ENCODE measurements around the gene TMEM86B.
A peak's percentile ranks its signal among the peaks of the same experiment; 100 is the strongest.

The TMEM86B gene

DNA sequence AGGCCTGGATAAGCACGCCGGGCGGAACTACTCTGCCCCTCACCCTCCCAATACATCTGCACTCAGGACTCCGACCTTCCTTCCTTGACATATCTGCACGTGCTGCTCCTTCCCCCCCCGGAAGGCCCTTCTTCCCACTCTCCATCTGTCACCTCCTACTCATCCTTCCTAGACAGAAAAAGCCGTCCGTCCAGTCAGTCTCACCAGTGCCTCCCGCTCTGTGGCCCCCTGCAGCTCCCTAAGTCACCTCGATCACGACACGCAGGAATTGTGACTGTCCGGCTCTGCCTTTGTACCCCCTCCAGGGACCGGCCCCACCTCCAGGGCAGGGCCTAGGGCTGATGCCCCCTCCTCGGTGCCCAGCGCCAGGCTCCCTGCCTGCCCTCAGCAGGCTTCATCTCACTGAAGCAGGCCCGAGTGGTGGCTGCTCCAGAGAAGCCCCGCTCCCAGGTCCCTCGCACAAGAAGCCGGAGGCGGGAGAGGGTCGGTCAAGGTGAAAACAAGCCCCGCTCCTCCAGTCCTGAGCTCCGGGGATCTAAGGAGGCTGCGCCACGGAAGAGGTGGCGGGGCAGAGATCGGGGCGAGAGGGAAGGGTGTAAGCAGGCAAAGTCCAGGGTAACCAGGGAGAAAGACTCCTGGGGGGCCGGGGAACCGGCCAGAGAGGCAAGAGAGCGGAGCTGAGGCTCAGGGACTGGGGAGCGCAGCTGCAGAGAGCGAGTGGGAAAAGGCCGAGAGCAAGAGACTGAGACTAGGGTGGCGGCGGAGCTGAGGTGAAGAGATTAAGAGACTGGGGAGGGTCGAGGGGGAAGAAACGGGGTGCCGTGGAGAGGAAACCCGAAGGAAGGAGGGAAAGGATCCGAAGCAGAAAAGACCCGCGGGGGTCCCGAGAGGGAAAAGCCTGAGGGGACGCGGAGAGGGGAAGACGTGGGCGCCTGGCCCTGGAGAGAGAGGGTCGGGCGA, 29.2 kb upstream of the TMEM86B start:
- DNase-seq (ENCODE audit: low read depth in 2 of 2) = no peak

DNA sequence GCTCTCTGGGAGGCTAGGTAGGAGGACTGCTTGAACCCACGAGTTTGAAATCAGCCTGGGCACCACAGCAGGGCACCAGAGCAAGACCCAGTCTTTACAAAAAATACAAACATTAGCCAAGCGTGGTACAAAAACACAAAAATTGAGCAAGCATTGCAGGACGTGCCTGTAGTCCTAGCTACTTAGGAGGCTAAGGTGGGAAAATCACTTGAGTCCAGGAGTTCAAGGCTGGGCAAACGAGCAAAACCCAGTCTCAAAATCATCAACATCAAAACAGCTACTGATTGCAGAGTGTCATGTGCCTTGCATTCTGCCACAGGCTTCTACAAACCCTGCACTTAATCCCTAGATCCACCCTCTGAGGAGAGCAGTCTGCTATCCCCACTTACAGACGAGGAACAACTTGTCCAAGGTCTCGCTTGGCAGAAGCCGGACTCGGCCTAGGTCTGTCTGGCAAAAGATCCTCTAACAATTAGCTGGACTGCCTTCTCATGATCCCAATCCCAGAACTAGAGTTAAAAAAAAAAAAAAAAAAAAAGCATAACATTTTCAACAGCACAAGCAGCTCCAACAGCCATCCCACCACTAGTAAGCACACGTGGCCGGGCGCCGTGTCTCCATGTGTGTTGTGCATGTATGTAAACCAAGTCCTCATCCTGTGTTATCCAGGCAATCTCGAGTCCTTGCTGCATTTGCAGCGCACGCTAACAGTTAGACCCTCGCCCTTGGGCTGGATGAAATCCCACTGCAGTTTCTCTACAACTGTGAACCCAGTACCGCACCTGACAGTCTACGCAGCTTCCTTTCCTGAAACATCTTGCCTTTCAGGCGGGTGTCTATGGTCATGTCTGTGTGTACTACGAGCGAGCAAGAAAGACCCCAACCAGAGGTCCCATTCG, 28.2 kb upstream of the TMEM86B start:
- DNase-seq (ENCODE audit: low read depth in 2 of 2) = no peak

DNA sequence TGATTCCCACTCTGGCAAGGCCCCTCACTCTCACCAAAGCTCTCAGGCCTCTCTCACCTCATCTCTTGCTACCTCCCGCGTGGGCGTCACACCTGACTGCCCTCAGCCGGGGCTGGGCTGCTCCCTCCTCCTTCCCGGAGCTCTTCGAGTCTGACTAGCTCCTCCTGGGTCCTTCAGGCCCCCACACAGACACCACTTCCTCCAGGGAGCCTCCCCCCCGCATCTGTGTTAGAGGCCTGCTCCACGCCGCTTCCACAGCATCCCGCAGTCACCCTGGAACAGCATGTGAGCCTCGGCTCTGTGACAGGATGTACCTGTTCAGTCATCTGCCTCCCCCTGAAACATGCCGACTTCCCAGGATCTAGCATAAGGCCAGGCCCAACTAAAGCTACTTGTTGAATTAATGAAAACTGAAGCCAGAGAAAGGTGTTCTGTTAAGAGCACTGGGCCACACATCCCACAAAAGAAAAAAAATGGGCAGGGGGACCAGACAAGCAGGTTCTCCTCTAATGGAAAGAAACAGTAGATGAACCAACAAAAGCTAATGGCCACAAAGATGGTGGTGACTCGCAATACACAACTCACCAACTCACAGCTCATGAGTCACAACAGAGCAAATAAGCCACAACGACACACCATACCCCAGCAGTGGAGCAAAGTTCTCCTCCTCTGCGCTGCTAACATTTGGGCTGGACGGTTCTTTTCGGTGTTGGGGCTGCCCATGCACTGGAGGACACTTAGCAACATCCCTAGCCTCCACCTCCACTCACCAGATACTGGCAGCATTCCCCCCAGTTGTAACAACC, 27.3 kb upstream of the TMEM86B start:
- DNase-seq (ENCODE audit: low read depth in 2 of 2) = peak; percentile 50 to 59

DNA sequence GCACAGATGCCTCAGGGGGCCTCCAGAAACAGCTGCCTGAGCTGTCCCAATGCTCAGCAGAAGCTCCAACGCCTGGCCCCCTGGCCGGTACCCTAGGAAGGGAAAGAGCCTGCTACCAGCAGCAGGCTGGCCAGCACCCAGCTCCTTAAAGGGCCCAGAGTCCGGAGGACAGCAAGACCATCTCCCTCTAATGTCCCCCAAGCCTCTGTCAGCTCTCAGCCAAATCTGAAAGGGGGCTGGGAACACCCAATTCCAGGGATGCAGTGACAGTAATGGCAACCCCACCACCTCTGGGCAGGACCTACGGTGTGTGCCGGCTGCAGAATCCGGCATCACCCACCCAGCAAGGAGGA, 26.0 kb upstream of the TMEM86B start:
- no peak for DNase-seq (ENCODE audit: low read depth in 2 of 2)

DNA sequence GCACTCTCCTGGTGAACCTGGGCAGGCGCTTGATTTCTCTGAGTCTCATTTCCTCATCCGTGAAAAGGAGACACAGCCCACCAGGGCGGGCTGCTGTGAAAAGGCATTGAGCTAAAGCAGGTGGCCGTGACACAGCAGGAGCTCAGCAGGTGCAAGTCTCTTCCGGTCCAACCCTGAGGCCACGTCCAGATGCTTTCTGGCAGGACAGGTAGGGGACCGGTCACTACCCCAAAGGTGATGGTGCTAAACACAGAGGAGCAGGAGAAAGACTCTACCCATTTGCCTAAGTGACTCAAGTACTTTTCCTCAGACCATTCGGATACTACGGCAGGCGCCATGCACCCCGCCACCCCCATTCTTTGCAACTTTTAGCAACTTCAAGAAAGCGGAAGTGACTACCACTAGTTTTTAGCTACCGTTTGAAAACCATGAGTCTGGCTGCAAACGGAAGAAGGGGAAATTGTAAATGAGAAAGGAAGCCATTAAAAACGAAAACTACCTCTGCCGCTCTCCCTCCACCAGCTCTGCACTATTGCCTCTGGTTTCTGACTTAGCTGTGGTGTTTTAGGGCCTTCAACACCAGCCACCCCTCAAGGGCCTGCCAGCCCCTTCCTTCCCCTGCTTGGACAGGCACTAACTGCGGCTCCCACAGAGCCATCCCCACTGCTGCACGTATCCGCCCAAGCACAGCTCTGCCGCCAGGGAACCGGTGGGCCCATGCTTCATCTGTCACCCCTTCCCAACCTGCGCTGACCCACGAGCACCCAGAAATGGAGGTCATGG, 25.5 kb upstream of the TMEM86B start:
- DNase-seq (ENCODE audit: low read depth in 2 of 2) = peak; percentile 24 to 33

DNA sequence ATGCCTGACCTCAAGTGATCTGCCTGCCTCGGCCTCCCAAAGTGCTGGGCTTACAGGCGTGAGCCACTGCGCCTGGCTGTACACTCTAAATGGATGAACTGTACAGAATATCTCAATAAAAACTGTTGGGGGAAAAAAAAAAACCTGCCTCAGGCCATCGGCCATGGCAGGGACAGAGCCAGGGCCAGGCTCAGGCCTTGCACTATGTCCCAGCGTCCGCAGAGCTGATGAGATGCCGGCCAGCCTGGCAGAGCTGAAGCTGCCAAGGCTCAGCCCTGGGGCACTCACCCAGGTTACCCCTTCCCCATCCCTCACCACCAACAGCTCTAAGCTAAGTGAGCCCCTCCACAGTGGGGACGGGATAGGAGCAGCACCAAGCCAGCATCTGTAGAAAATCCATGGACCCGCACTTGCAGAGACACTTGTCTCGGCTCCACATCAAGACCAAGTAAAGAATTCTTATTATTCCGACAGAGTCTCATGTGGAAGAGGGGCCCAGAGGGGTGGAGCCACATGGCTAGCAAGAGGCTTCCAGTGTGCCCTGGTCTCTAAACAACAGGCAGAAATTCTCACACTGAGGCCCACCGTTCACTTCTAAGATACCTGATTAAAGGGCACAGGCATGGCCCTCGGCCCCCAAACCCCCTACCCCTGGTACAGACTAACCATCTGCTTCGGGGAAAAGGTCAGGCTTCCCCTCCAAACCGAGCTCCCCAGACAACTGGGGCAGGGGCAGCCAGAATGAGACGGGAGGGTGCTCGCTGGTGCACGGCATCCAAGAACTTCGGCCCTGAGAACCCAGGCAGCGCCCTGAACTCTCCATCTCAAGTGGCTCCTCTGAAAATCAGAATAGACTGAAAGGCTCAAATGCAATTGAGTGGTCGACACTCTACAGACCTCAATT, 24.4 kb upstream of the TMEM86B start:
- DNase-seq (ENCODE audit: low read depth in 2 of 2) = no peak

DNA sequence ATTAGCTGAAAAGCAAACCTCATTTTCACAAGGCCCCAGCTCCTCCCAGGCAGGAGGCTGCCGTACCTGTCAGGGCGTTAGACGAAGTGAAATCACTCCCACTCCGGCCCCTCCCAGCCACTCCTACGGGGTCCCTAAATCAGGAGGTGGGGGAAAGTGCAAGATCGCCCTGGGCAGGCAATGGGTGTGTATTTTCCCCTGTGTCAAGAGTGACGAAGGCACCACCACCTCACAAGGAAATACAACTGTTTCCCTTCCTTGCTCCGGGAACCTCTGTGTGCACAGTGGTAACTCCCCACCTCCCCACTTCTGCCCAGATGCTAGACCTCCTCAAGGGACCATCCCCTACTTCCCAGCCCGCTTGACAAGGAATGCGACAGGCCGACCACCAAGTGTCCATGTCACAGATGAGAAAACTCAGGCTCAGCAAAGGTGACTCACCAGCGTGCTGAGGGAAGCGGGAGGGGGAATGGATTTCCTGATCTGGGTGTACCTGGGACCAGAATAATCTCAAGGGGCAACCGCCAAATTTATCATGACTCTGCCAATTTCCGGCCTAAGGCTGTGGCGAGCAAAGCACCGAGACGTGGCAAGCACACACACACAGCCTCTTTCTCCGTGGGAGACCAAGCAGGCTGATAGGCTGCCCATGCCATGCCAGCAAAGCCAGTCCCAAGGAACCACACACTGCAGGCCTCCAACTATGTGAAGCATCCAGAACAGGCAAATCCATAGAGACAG, 22.9 kb upstream of the TMEM86B start:
- peak; percentile 15 to 35 for DNase-seq (ENCODE audit: low read depth in 2 of 2)

DNA sequence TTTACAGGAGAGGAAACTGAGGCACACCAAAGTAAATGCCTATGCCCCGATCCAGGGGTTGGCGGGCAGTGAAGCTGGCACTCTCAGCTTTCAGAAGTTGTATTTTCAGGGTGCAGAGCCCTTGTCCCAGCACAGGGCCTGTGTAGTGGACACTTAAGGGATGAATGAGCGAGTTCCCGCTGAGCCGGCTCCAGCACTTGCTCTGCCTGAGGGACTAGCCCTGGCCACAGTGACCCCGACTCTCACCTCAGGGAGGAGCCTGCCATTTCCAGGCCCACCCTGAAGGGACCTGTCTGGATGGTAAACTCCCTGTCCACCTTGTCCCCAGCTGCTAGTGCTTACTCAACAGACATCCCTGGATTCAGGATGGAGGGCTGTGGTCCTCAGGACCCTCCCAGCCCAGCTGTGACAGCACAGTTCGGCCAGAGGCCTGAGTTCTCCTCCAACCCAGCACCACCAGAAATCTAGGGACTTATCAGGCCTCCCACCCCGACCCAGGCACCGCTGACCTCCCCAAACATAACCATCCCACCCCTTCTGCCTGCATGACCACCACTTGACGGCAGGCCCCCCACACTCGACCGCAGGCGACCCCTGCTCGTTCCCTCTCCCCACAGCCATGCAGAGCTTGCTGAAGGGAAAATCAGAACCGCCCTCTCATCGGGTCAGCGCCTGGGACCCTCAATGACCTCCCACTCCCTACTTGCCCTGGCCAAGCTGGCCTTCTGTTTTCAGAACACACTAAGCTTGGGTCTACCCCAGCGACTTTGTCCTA, 21.9 kb upstream of the TMEM86B start:
- no peak for DNase-seq (ENCODE audit: low read depth in 2 of 2)

DNA sequence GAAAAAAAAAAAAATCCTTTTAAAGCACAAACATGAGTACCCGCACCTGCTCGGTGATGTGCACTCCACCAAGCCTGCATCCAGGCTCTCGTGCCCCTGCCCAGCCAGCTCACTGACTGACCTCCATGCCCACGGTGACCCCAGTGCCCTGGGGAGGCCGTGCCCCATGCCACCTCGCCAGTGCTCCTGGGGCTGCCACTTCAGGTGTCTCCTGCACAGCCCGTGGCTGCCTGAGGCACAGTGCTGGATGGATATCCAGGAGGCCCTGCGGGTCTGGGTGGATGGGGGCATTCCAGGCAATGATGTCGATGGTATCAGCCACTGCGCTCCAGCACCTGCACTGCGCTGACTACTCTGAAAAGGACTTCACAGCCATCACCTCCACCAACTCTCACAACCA, 21.3 kb upstream of the TMEM86B start:
- DNase-seq (ENCODE audit: low read depth in 2 of 2) = no peak

DNA sequence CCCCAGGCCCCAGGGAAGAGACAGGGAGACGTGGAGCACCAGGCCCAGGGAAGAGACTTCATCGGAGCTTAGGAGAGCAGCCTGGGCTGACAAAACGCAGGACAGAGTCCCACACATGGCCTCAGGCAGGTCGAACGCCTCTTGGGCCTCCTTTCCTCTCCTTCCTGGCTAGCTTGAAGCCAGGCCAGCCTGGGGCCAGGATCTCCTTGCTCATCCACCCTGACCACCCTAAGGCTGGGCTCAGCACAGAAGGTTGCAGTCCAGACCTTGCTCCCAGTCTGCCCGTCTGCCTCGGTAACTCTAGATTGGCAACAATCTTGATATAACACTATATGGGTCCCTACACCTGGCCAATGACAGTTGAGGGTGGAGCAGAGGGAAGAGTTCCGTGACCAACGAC, 20.1 kb upstream of the TMEM86B start:
- no peak for DNase-seq (ENCODE audit: low read depth in 2 of 2)

DNA sequence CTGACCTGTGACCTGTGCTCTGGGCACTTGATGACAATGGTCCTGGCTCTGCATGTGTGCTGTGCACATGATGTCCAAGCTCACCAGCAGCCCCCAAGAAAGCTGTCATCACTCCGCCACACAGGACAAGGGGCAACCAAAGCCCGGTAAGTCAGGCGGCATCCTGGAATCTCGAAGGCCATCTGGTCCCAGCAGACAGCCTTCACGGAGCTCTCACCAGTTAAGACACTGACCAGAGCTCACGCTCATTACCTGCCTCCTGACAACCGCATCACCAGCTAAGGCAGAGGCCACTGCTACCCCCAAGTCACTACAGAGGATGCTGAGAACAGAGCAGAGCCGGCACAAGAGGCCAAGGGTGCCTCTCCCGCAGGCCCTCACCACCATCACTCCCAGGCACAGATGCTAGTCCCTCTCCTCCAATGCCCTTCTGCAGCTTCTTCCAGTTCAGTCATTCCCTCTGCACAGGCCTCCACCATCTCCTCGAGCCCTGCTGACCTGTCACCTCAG, 19.7 kb upstream of the TMEM86B start:
- no peak for DNase-seq (ENCODE audit: low read depth in 2 of 2)

DNA sequence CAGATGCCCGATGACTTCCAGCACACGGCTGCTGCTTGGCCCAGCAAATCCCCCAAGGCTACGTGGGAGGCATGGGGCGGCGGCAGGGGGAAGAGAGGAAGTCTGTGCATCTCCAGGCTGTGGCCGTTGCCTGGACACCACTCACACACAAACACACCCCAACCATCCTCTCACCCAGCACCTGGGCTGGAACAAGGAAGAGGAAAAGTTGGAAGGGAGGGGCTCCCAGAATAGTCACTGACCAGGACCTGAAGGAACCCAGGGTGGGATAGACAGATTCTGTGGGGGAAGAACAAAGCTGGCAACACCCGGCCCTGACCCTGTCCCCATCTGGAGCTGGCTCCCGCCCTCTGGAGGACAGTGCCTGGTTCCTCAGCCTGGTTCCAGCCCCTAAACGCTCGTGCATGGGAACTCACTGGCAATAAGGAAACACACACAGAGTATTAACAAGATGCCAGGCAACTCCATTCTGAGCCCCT, 19.1 kb upstream of the TMEM86B start:
- DNase-seq (ENCODE audit: low read depth in 2 of 2) = no peak

DNA sequence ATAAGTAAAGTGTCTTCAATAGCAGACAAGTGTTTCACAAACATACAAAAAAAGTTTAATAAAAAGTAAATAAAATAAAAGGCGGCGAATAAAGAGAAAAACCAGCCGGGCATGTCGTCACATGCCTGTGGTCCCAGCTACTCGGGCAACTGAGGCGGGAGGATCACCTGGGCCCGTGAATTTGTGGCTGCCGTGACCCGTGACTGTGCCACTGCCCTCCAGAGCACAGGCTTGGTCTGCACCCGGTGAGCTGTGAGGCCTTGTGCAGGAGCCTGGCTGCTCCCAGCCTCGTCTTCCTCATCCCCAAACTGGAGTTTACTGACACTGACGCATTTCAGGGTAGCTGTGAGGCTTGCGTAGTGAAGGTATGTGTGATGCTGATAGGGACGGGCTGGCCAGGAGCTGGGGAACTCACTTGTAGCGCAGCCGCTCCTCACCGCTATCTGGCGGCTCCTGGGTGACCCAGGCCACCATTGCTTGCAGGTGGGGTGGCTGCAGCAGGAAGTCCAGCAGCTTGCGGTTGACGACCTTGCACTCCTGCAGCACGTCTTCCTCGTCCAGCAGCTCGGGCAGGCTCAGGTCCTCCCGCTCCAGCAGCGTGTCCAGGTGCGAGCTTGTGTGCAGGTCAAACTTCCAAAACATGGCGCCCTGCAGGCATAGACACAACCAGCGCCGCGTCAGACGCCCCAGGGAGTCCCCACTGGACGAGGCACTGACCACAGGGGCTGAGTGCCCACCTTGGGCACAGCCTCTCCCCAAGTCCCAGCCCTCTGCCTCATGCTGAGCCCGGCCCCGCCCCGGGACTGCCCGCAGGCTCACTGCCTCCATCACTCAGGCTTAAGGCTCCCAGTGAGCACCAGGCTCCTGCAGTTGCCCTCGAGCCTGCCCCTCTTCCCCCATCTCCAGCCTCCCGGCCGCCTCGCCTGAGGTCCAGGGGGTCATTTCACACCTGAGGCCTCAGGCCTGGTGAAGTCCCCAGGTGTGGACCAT, 18.2 kb upstream of the TMEM86B start:
- no peak for DNase-seq (ENCODE audit: low read depth in 2 of 2)

DNA sequence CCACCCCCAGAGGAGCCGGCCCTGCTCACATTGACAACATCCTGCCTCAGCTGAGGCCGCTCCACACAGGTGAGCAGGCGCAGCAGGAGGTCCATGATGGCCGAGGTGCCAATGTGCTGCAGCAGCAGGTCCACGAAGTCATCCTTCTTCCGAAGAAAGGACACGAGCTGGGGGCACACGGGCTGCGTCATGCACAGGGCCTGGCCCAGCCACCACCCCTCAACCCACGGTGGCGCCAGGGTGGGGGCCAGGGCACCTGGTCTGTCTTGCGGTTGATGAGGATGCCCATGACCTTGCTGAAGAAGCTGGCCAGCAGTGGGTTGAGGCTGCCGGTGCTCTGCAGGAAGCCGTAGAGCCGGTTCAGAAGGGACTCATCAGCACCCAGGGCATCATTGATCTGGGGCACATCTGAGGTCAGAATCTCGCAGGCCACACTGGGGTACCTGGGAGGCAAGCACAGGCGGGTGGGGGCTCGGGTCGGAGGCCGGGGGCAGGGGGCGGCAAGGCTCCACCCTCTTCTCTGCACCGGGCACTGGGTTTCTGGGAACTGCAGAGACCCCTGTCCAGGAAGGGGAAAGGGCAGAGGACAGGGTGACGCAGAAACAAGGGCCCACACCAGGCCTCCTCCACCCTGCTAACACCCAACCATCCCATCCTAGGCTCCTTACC, 16.8 kb upstream of the TMEM86B start:
- no peak for DNase-seq (ENCODE audit: low read depth in 2 of 2)

DNA sequence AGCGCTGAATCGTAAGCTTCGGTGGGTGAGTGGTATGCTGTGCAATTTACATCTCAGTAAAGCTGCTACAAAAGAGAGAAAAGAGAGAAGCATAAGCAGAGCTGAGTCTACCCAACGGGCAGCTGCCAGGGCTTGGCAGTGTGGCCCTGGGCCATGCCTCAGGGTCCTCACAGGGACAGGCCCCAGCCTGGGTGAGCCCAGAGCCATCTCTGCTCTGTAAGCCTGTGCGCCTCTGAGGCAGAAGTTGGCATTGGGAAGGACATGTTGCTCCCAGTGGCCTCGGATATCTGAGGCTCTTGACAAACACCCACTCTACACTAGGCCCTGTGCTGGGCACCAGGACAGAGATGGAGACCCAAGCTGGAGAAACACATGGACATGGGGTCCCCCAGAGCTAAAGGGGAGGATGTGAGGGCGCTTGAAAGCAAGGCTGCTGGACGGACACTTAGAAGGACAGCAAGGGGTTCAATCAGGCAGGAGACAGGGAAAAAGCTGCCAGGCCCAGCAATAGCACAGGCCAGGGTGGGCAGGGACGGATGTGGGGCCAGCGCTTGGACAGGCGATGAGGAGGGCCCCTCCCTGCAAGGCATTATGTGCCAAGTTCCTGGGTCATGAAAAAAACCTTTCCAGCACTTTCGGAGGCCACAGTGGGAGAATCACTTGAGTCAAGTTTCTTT, 15.6 kb upstream of the TMEM86B start:
- no peak for DNase-seq (ENCODE audit: low read depth in 2 of 2)

DNA sequence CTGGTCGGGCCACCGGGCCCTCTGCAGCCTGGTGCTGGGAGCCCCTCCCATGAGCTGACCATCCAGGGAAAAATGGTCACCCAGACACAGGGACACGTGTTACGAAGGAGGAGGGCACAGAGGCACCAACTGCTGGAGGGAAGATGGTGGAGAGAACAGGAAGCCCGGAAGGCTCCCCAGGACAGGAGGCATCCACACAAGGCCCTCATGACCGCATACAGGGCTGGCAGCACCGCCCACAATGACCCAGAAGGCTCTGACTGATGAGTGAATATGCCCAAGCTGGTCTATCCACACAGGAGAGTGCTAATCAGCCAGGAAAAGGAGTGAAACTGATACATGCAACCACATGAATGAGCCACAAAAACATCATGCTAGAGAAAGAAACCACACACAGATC, 14.0 kb upstream of the TMEM86B start:
- no peak for DNase-seq (ENCODE audit: low read depth in 2 of 2)
